ENCODE data around the gene MSRB1.

DNA sequence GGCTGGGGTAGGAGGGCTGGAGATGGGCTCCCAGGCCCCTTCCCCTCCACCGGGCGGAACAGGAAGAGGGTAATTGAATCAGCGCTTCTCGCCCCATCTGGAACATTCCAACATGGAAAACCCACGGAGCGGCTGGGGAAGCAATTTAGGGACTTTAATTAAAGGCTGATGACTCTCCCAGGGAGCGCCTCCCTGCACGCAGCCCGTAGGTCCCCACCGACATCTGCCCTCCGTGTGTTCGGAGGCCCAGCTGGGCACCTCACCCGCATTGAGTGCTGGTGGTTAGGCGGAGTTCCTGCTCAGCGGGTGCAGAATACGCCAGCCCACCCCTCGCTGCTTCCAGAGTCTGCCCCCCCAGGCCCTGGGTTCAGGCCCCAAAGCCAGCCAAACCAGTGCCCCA is 34.8 kb downstream of the MSRB1 start:
- no peak for TF ChIP-seq YY1 (IDR thresholded peaks at IDR 0.05; ENCODE audit: low read depth)
- no peak for TF ChIP-seq CREB1 (IDR thresholded peaks at IDR 0.05; ENCODE audit: low read depth)

Measured in Ishikawa (cell line).